A673 (cell line): ENCODE measurements around the gene RGS14.

Experiments
- CTCF ChIP-seq: fragments of 300-800, 200-600 bp; sonication (generic); conservative IDR thresholded peaks from 2 replicates; pipeline ENCODE4 v1.5.1; 2017; ENCODE audit warnings: low read depth, mild to moderate bottlenecking, antibody characterized with exemption, low read length, moderate library complexity, mixed read lengths
- EZH2 ChIP-seq: fragments of 200-600 bp; sonication (generic); IDR thresholded peaks from 2 replicates; pipeline ENCODE4 v1.6.1; 2017; ENCODE audit warnings: borderline replicate concordance, low read depth, mild to moderate bottlenecking, mixed read lengths, antibody characterized with exemption, low read length; ENCODE audit not compliant: poor library complexity, severe bottlenecking

- TF ChIP-seq CTCF (no peak), EZH2 (no peak)
Observed at GRCh38 chr5:177330991-177331842, 26.5 kb upstream of the RGS14 start.
